Gastroesophageal sphincter (tissue), 3 donors: ENCODE results near the gene LDLRAD4.

Source experiments
- POLR2A ChIP-seq, 2 donors: fragments of 450-650 bp; IDR thresholded peaks; one replicate each; pipeline ENCODE4 v1.6.1; 2017; ENCODE audit warnings: antibody characterized with exemption in 2 of 2, mild to moderate bottlenecking in 2 of 2, moderate library complexity in 1 of 2
- POLR2AphosphoS5 ChIP-seq: sonication (generic); formaldehyde crosslinking; IDR thresholded peaks from one replicate; pipeline ENCODE4 v1.6.1; 2017; ENCODE audit warnings: antibody characterized with exemption
- TF ChIP-seq, protein P1 (sequence below), 4 experiments: fragments of 200-600 bp in 2 of 4; fragments of 450-650 bp in 2 of 4; sonication (generic) in 1 of 4; IDR thresholded peaks; one replicate each; pipeline ENCODE4 v1.5.1; 2017 to 2019; ENCODE audit warnings: antibody characterized with exemption in 4 of 4, mild to moderate bottlenecking in 2 of 4, moderate library complexity in 2 of 4

DNA sequence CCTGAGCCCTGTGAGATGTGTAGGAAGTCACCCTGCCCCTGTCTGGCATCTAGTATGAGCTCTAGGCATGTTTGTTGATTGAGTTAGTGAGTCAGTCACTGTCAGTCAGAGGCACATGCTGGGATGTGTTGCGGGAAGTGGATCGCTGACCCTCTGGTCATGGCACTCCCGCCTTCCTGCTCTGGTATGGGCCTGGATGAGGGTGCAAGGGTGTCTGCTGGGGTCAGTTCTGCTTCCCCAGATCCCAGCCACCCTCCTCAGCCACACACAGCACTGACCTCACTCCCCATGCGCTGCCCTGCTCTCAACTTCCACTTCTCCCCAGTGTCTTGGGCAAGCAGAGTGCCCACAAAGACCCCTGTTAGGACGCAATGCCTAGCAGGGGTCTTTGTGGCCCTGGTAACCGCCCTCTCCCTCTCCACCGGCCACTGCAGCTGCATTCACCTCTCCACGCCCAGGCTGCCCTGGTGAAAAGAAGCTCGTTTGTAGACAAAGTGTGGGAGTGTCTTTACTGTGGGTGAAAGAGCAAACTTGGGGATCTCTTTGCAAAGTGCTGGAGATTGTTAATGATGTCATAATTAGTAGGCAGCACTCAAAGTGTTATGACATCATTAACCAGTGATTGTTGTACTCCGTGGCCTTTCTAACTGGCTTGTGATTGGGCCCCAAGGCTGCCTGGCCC, 252.1 kb downstream of the LDLRAD4 start:
- TF ChIP-seq, protein P1, sequence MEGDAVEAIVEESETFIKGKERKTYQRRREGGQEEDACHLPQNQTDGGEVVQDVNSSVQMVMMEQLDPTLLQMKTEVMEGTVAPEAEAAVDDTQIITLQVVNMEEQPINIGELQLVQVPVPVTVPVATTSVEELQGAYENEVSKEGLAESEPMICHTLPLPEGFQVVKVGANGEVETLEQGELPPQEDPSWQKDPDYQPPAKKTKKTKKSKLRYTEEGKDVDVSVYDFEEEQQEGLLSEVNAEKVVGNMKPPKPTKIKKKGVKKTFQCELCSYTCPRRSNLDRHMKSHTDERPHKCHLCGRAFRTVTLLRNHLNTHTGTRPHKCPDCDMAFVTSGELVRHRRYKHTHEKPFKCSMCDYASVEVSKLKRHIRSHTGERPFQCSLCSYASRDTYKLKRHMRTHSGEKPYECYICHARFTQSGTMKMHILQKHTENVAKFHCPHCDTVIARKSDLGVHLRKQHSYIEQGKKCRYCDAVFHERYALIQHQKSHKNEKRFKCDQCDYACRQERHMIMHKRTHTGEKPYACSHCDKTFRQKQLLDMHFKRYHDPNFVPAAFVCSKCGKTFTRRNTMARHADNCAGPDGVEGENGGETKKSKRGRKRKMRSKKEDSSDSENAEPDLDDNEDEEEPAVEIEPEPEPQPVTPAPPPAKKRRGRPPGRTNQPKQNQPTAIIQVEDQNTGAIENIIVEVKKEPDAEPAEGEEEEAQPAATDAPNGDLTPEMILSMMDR (IDR thresholded peaks at IDR 0.05): no peak
- TF ChIP-seq POLR2A (IDR thresholded peaks at IDR 0.05): no peak
- no peak for TF ChIP-seq POLR2AphosphoS5
